K562 (cell line): ENCODE results near the gene C20orf141. TPM values are rescaled to one million over a fixed set of nuclear protein-coding genes. Genes with fewer than 3 reads are reported as not detected.

ENCODE experiments used
- ATAC-seq: fragments of 200-7000 bp; cut with Tn5 transposase; 3 replicates; pipeline ENCODE4 v1.9.1; 2020; ENCODE audit warnings: moderate library complexity
- BruUV-seq: library from RNA; stranded (reverse); fragments of 400-500 nt; replicated peaks from 2 replicates; lab custom pipeline; 2021; lab: Mats Ljungman, UMichigan
- CTCF ChIA-PET: fragments of 300-600 bp; formaldehyde crosslinking; extraction: SDS; loops from one replicate; lab custom pipeline; 2021; ENCODE audit warnings: low intra/inter-chr PET ratio; lab: Yijun Ruan, JAX
- POLR2A ChIA-PET: fragments of 300-600, 350-650 bp; sonication (Branson Sonifier 250); formaldehyde crosslinking; extraction: SDS; loops from one replicate; lab custom pipeline; 2021; ENCODE audit warnings: antibody characterized with exemption, inconsistent platforms; lab: Yijun Ruan, JAX
- DNase-seq, 4 experiments: peaks; one replicate each; pipeline versions ENCODE4 v3.0.0 to v3.0.0-alpha.2; 2011 to 2018; ENCODE audit warnings: low spot score in 3 of 4, mixed read lengths in 3 of 4; ENCODE audit errors: extremely low read depth in 1 of 4
- FAIRE-seq: peaks from 2 replicates; lab custom pipeline; 2011; peaks lifted over from hg19 to GRCh38; lab: Jason Lieb, UNC
- H2AFZ ChIP-seq: 2 replicates; pipeline ENCODE4 v1.6.0; 2011; ENCODE audit warnings: low read depth, low read length, control low read depth, inconsistent platforms
- H3K27ac ChIP-seq: fragments of 200-600 bp; 3 replicates; pipeline ENCODE4 v1.8.0; 2011; ENCODE audit warnings: low read depth, mild to moderate bottlenecking, control low read depth, inconsistent platforms, low read length, moderate library complexity, mixed read lengths; ENCODE audit errors: extremely low read depth
- H3K27me3 ChIP-seq, 2 experiments: fragments of 300-600 bp in 1 of 2; 2 replicates in 1 of 2; 3 replicates in 1 of 2; pipeline versions ENCODE4 v1.6.0 to v1.8.0; 2011; ENCODE audit warnings: inconsistent platforms in 2 of 2, low read length in 2 of 2, mild to moderate bottlenecking in 1 of 2, mixed read lengths in 1 of 2, moderate library complexity in 1 of 2; ENCODE audit not compliant: control insufficient read depth in 2 of 2, insufficient read depth in 2 of 2
- H3K36me3 ChIP-seq: fragments of 300-600 bp; 3 replicates; pipeline ENCODE4 v1.8.0; 2011; ENCODE audit warnings: mild to moderate bottlenecking, low read length, inconsistent platforms; ENCODE audit not compliant: control insufficient read depth, insufficient read depth
- H3K4me1 ChIP-seq, 2 experiments: fragments of 200-600 bp in 1 of 2; replicated peaks in 1 of 2; 2 replicates in 1 of 2; 3 replicates in 1 of 2; pipeline versions ENCODE4 v1.5.1 to v1.8.0; 2011; ENCODE audit warnings: inconsistent platforms in 2 of 2, low read length in 2 of 2, mild to moderate bottlenecking in 1 of 2, mixed read lengths in 1 of 2, moderate library complexity in 1 of 2; ENCODE audit not compliant: control insufficient read depth in 2 of 2, insufficient read depth in 2 of 2
- H3K4me2 ChIP-seq: 2 replicates; pipeline ENCODE4 v1.6.1; 2011; ENCODE audit warnings: low read length, control low read depth, inconsistent platforms, mixed read lengths; ENCODE audit not compliant: insufficient read depth
- H3K4me3 ChIP-seq: fragments of 200-600 bp; sonication (generic), shearing (Covaris generic); 2 replicates; pipeline ENCODE4 v1.5.1; 2016; ENCODE audit warnings: control low read depth, inconsistent platforms
- H3K79me2 ChIP-seq: fragments of 200-600 bp; 3 replicates; pipeline ENCODE4 v1.8.0; 2011; ENCODE audit warnings: low read length, inconsistent platforms; ENCODE audit not compliant: control insufficient read depth, insufficient read depth
- H3K9ac ChIP-seq, 2 experiments: 2 replicates each; pipeline versions ENCODE4 v1.6.0 to v1.6.1; 2011; ENCODE audit warnings: low read depth in 2 of 2, low read length in 2 of 2, control low read depth in 1 of 2, inconsistent platforms in 1 of 2, mild to moderate bottlenecking in 1 of 2, mixed read lengths in 1 of 2; ENCODE audit not compliant: insufficient read depth in 1 of 2
- H3K9me1 ChIP-seq: one replicate; pipeline ENCODE4 v1.6.0; 2011; ENCODE audit warnings: inconsistent platforms, mild to moderate bottlenecking, low read length, moderate library complexity; ENCODE audit not compliant: control insufficient read depth, insufficient read depth
- H3K9me3 ChIP-seq: replicated peaks from 2 replicates; pipeline ENCODE4 v1.5.1; 2011; ENCODE audit warnings: low read depth, low read length, inconsistent platforms; ENCODE audit not compliant: control insufficient read depth, insufficient read depth
- H4K20me1 ChIP-seq: replicated peaks from 2 replicates; pipeline ENCODE4 v1.6.1; 2011; ENCODE audit warnings: low read length, inconsistent platforms, mixed read lengths; ENCODE audit not compliant: control insufficient read depth, insufficient read depth
- DPF2 ChIP-seq: fragments of 450-650 bp; IDR thresholded peaks from 2 replicates; pipeline ENCODE4 v1.6.1; 2016
- ETV6 ChIP-seq, 3 experiments: fragments of 150-350 bp in 1 of 3; sonication (generic) in 1 of 3; formaldehyde crosslinking in 1 of 3; IDR thresholded peaks; 2 replicates each; pipeline versions ENCODE4 v1.6.1 to v1.8.0; 2014 to 2022; ENCODE audit warnings: borderline replicate concordance in 2 of 3, low read depth in 2 of 3, antibody characterized with exemption in 1 of 3, low read length in 1 of 3, mild to moderate bottlenecking in 1 of 3, missing genetic modification reagents in 1 of 3
- SREBF2 ChIP-seq: sonication (generic); formaldehyde crosslinking; IDR thresholded peaks from 2 replicates; pipeline ENCODE4 v1.4.0; 2020; ENCODE audit warnings: mild to moderate bottlenecking, missing genetic modification reagents
- THRAP3 ChIP-seq: fragments of 450-650 bp; IDR thresholded peaks from 2 replicates; pipeline ENCODE4 v1.6.1; 2016; ENCODE audit warnings: mild to moderate bottlenecking, inconsistent platforms, borderline replicate concordance
- ZC3H11A ChIP-seq: IDR thresholded peaks from 2 replicates; pipeline ENCODE4 v1.6.1; 2012; ENCODE audit warnings: low read depth, low read length, improper control_type of control experiment
- ZNF282 ChIP-seq: sonication (generic); formaldehyde crosslinking; IDR thresholded peaks from 2 replicates; pipeline ENCODE4 v1.8.1; 2023; ENCODE audit warnings: missing genetic modification reagents
- ZSCAN32 ChIP-seq: fragments of 450-650 bp; formaldehyde crosslinking; IDR thresholded peaks from 2 replicates; pipeline ENCODE4 v1.4.0; 2020; ENCODE audit warnings: mild to moderate bottlenecking, moderate library complexity
- WGBS: fragments of 100-300 bp; shearing (Covaris generic); methylation state at CpG from one replicate; pipeline ENCODE4 v1.1.6; 2016; ENCODE audit warnings: low coverage, mixed read lengths; ENCODE audit not compliant: insufficient coverage; ENCODE audit errors: missing lambda C conversion rate; 5-methylcytosine and 5-hydroxymethylcytosine counted together
- in situ Hi-C: fragments of 300-500 bp; cut with MboI; formaldehyde crosslinking; loops from 4 replicates; pipeline ENCODE4 v1.15.0; 2018; ENCODE audit warnings: inconsistent platforms, mixed read lengths
- intact Hi-C: fragments of 100-400 bp; cut with micrococcal nuclease; formaldehyde crosslinking; loops from 2 replicates; pipeline ENCODE4 v1.14.2; 2022
- polyA plus RNA-seq, 8 experiments: library from polyadenylated mRNA; depleted of rRNA in 4 of 8; stranded (reverse) in 5 of 8; unstranded in 3 of 8; fragments of >200 nt; fragmentation: Nextera tagmentation in 2 of 8; fragmentation: Illumina TruSeq in 1 of 8; extraction: Ambion mirVana in 2 of 8; extraction: Trizol in 1 of 8; gene quantifications; 2 replicates each; pipeline versions ENCODE4 v1.2.1 to v1.2.3, GENCODE V29; 2011 to 2014; ENCODE audit warnings: inconsistent platforms in 1 of 8, missing spikeins in 1 of 8
- total RNA-seq, 7 experiments: library from RNA; depleted of rRNA in 6 of 7; stranded (reverse); fragments of >200 nt in 6 of 7; fragmentation: Illumina TruSeq in 2 of 7; extraction: Trizol in 2 of 7; gene quantifications; 2 replicates each; pipeline versions ENCODE4 v1.2.1 to v1.2.3, GENCODE V29; 2011 to 2021; ENCODE audit warnings: low replicate concordance in 1 of 7
- TF ChIP-seq, protein P1 (sequence below): fragments of 450-650 bp; formaldehyde crosslinking; IDR thresholded peaks from 2 replicates; pipeline ENCODE4 v1.4.0; 2020; ENCODE audit warnings: mild to moderate bottlenecking, moderate library complexity
- TF ChIP-seq, protein P2 (sequence below): fragments of 450-650 bp; IDR thresholded peaks from 2 replicates; pipeline ENCODE4 v1.6.1; 2014; ENCODE audit warnings: low read depth, mild to moderate bottlenecking, moderate library complexity, borderline replicate concordance
- TF ChIP-seq, protein P3 (sequence below): fragments of 450-650 bp; formaldehyde crosslinking; IDR thresholded peaks from 2 replicates; pipeline ENCODE4 v1.4.0; 2020; ENCODE audit warnings: mild to moderate bottlenecking, moderate library complexity
- TF ChIP-seq, protein P4 (sequence below): IDR thresholded peaks from 3 replicates; pipeline ENCODE4 v1.6.1; 2011; ENCODE audit warnings: borderline replicate concordance, mild to moderate bottlenecking, moderate library complexity; ENCODE audit not compliant: insufficient read length; ENCODE audit errors: extremely low read depth
- TF ChIP-seq, protein P5 (sequence below): sonication (generic); formaldehyde crosslinking; IDR thresholded peaks from 2 replicates; pipeline ENCODE4 v1.8.1; 2023; ENCODE audit warnings: mild to moderate bottlenecking, missing genetic modification reagents

The C20orf141 gene
- total and polyA plus RNA-seq, 9 of the 15 experiments (the other 6 are each of a cell fraction or from before 2014, with no cell fraction given) = not detected

DNA sequence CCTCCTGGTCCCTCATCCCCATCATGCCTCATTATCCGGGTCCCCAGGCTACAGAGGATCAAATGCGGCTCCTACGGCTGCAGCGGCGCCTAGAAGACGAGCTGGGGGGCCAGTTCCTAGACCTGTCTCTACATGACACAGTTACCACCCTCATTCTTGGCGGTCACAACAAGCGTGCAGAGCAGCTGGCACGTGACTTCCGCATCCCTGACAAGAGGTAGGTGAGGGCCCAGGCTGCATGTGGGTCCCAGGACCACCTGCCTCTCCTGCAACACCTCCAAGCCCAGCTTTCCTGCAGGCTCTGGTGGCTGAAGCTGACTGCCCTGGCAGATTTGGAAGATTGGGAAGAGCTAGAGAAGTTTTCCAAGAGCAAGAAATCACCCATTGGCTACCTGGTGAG, 50.3 kb downstream of the C20orf141 start:
- Histone ChIP-seq H3K27me3 (no peaks in the 10 kb centered on the region), H3K9ac (no peak overlapping the region), H3K27ac (no peak overlapping the region), H3K9me1 (peaks cover 2% of the 10 kb centered on the region), H3K9me3 (no peaks in the 10 kb centered on the region), H3K79me2 (no peaks in the 10 kb centered on the region), H2AFZ (no peak overlapping the region), H3K4me1 (peaks cover 0 to 3% of the 10 kb centered on the region in 2 experiments; a peak in 3 of 5 replicates), H3K36me3 (peaks cover 6% of the 10 kb centered on the region; the same call in 2 of the 3 replicates), H3K4me3 (no peak overlapping the region), H3K4me2 (no peak overlapping the region), H4K20me1 (no peaks in the 10 kb centered on the region)
- FAIRE-seq (no peak), ATAC-seq (no peak), DNase-seq (no peak)
- no TSS peak for BruUV-seq
- intact Hi-C loops = no loop called here
- ChIA-PET POLR2A (no interaction called here), CTCF (no interaction called here)
- in situ Hi-C loops = no loop called here
- WGBS = 97% methylated on average over 6 of the region's 10 CpGs
- TF ChIP-seq, protein P1, sequence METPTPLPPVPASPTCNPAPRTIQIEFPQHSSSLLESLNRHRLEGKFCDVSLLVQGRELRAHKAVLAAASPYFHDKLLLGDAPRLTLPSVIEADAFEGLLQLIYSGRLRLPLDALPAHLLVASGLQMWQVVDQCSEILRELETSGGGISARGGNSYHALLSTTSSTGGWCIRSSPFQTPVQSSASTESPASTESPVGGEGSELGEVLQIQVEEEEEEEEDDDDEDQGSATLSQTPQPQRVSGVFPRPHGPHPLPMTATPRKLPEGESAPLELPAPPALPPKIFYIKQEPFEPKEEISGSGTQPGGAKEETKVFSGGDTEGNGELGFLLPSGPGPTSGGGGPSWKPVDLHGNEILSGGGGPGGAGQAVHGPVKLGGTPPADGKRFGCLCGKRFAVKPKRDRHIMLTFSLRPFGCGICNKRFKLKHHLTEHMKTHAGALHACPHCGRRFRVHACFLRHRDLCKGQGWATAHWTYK (CRISPR knock-in tag) = no peak
- no peak for TF ChIP-seq SREBF2
- no peak for TF ChIP-seq ETV6 (IDR thresholded peaks at IDR 0.05; ENCODE audit: borderline replicate concordance in 1 of 2, low read depth in 2 of 2, low read length in 1 of 2)
- no peak for TF ChIP-seq ETV6 (CRISPR knock-in tag; IDR thresholded peaks at IDR 0.05; ENCODE audit: borderline replicate concordance)
- TF ChIP-seq, protein P2, sequence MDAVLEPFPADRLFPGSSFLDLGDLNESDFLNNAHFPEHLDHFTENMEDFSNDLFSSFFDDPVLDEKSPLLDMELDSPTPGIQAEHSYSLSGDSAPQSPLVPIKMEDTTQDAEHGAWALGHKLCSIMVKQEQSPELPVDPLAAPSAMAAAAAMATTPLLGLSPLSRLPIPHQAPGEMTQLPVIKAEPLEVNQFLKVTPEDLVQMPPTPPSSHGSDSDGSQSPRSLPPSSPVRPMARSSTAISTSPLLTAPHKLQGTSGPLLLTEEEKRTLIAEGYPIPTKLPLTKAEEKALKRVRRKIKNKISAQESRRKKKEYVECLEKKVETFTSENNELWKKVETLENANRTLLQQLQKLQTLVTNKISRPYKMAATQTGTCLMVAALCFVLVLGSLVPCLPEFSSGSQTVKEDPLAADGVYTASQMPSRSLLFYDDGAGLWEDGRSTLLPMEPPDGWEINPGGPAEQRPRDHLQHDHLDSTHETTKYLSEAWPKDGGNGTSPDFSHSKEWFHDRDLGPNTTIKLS = no peak
- TF ChIP-seq DPF2 = no peak
- no peak for TF ChIP-seq THRAP3
- TF ChIP-seq, protein P3, sequence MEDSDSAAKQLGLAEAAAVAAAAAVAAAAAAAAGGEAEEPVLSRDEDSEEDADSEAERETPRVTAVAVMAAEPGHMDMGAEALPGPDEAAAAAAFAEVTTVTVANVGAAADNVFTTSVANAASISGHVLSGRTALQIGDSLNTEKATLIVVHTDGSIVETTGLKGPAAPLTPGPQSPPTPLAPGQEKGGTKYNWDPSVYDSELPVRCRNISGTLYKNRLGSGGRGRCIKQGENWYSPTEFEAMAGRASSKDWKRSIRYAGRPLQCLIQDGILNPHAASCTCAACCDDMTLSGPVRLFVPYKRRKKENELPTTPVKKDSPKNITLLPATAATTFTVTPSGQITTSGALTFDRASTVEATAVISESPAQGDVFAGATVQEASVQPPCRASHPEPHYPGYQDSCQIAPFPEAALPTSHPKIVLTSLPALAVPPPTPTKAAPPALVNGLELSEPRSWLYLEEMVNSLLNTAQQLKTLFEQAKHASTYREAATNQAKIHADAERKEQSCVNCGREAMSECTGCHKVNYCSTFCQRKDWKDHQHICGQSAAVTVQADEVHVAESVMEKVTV (CRISPR knock-in tag) = no peak
- TF ChIP-seq, protein P4, sequence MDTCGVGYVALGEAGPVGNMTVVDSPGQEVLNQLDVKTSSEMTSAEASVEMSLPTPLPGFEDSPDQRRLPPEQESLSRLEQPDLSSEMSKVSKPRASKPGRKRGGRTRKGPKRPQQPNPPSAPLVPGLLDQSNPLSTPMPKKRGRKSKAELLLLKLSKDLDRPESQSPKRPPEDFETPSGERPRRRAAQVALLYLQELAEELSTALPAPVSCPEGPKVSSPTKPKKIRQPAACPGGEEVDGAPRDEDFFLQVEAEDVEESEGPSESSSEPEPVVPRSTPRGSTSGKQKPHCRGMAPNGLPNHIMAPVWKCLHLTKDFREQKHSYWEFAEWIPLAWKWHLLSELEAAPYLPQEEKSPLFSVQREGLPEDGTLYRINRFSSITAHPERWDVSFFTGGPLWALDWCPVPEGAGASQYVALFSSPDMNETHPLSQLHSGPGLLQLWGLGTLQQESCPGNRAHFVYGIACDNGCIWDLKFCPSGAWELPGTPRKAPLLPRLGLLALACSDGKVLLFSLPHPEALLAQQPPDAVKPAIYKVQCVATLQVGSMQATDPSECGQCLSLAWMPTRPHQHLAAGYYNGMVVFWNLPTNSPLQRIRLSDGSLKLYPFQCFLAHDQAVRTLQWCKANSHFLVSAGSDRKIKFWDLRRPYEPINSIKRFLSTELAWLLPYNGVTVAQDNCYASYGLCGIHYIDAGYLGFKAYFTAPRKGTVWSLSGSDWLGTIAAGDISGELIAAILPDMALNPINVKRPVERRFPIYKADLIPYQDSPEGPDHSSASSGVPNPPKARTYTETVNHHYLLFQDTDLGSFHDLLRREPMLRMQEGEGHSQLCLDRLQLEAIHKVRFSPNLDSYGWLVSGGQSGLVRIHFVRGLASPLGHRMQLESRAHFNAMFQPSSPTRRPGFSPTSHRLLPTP = no peak
- no peak for TF ChIP-seq ZC3H11A
- TF ChIP-seq, protein P5, sequence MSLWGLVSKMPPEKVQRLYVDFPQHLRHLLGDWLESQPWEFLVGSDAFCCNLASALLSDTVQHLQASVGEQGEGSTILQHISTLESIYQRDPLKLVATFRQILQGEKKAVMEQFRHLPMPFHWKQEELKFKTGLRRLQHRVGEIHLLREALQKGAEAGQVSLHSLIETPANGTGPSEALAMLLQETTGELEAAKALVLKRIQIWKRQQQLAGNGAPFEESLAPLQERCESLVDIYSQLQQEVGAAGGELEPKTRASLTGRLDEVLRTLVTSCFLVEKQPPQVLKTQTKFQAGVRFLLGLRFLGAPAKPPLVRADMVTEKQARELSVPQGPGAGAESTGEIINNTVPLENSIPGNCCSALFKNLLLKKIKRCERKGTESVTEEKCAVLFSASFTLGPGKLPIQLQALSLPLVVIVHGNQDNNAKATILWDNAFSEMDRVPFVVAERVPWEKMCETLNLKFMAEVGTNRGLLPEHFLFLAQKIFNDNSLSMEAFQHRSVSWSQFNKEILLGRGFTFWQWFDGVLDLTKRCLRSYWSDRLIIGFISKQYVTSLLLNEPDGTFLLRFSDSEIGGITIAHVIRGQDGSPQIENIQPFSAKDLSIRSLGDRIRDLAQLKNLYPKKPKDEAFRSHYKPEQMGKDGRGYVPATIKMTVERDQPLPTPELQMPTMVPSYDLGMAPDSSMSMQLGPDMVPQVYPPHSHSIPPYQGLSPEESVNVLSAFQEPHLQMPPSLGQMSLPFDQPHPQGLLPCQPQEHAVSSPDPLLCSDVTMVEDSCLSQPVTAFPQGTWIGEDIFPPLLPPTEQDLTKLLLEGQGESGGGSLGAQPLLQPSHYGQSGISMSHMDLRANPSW (CRISPR knock-in tag) = no peak
- no peak for TF ChIP-seq ZSCAN32 (CRISPR knock-in tag)
- no peak for TF ChIP-seq ZNF282 (CRISPR knock-in tag)
